ENCODE results near the gene RAB13.

GRCh38 chr1:153953859-153954365 lies 32.2 kb downstream of the RAB13 start:
- TF ChIP-seq EZH2 (IDR thresholded peaks at IDR 0.05; ENCODE audit: low read depth), result no peak
- no peak for TF ChIP-seq CTCF (conservative IDR thresholded peaks at IDR 0.05)
